ENCODE results near the gene CCM2L.

CCM2L gene

DNA sequence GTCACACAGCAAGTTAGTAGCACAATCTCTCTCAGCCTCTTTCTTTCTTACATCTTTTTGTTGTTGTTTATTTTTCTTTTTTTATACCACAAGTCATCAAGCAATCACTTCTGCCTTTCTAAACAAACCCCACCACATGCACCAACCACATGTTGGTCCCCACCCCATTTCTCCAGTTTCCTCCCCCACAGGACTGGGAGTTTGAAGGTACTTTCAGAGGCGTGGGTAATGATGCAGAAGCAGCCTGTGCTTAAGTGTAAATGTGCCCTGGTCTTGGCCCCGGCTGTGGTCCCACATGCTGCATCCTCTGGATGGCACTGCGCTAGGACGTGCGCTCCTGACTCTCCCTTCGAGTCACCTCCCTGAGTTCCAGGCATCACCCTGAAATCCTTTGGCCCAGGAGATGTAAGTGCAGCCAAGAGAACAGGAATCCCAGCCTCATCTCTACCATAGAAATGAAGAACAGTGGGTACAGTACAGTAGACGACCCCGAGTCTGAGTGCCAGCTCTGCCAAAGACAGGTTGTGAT, 47.5 kb downstream of the CCM2L start:
- TF ChIP-seq, protein P1, sequence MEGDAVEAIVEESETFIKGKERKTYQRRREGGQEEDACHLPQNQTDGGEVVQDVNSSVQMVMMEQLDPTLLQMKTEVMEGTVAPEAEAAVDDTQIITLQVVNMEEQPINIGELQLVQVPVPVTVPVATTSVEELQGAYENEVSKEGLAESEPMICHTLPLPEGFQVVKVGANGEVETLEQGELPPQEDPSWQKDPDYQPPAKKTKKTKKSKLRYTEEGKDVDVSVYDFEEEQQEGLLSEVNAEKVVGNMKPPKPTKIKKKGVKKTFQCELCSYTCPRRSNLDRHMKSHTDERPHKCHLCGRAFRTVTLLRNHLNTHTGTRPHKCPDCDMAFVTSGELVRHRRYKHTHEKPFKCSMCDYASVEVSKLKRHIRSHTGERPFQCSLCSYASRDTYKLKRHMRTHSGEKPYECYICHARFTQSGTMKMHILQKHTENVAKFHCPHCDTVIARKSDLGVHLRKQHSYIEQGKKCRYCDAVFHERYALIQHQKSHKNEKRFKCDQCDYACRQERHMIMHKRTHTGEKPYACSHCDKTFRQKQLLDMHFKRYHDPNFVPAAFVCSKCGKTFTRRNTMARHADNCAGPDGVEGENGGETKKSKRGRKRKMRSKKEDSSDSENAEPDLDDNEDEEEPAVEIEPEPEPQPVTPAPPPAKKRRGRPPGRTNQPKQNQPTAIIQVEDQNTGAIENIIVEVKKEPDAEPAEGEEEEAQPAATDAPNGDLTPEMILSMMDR (conservative IDR thresholded peaks at IDR 0.05; ENCODE audit: low read length) = no peak
- no peak for DNase-seq (ENCODE audit: low read depth)
- no peak overlapping the region for H3K4me3 ChIP-seq (ENCODE audit: low read length)

- TF ChIP-seq, protein P1 (conservative IDR thresholded peaks at IDR 0.05; ENCODE audit: low read length) = no peak
- no peak for DNase-seq (ENCODE audit: low read depth)
- no peak overlapping the region for H3K4me3 ChIP-seq (ENCODE audit: low read length)
These were observed 49.0 kb downstream of the CCM2L start for GRCh38 chr20:32059189-32059588.

DNA sequence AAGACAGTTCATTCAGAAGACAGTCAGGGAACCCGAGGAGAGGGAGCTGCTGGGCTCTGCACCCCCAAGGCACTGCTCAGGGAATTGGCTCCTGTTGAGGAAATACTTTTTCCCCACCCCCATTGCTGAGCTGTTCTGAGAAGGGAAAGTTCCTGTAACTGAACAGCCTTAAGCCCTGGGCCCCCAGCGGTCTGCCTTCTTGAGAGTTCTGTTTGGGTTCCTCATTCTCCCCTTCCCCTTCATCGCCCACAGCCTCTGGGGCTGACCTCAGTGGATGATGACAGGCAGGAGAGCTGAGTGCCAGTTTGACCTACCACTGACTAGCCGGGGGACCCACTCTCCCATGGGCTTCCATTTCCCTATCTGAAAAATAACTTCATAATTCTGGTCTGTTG, 52.5 kb downstream of the CCM2L start:
- no peak for DNase-seq (ENCODE audit: low read depth)
- TF ChIP-seq, protein P1 (conservative IDR thresholded peaks at IDR 0.05; ENCODE audit: low read length) = no peak
- H3K4me3 ChIP-seq (ENCODE audit: low read length) = no peak overlapping the region

DNA sequence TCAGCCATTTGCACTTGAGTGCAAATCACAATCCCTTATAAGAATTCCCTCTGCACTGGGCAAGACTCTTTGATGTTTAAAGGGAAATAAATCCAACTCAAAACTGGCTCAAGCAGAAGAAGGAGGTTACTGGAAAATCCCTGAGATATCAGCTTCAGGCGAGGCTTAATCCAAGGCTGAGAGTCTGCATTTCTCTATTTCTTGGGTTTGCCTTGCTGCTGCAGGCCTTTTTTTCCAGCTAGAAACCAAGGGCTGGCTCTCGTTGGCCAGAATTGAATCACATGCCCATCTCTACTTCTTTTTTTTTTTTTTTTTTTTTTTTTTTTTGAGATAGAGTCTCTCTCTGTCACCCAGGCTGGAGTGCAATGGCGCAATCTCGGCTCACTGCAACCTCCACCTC, 53.5 kb downstream of the CCM2L start:
- DNase-seq (ENCODE audit: low read depth) = no peak
- H3K4me3 ChIP-seq (ENCODE audit: low read length) = no peak overlapping the region
- TF ChIP-seq, protein P1 (conservative IDR thresholded peaks at IDR 0.05; ENCODE audit: low read length) = no peak

DNA sequence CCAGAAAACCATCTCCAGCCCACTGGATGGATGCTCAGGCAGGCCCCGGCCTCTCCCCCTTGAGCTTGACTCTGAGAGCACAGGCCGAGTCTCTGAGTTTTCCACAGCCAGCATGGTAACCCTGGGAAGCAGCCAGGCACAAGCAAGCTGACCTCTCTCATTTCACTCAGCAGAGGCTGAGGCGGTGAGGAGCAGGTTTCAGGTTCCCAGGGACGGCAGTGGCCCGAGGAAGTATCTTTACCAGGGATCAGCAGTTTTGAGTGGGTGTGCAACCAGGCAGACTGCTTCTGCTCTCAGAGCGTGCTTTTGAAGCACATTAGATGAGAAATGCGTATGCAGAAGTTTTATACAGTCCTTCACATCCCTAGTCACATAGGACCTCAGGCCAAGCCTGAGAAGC, 54.4 kb downstream of the CCM2L start:
- TF ChIP-seq, protein P1 (conservative IDR thresholded peaks at IDR 0.05; ENCODE audit: low read length) = no peak
- no peak for DNase-seq (ENCODE audit: low read depth)
- H3K4me3 ChIP-seq (ENCODE audit: low read length) = no peak overlapping the region

GRCh38 chr20:32067234-32067821, 57.1 kb downstream of the CCM2L start:
- no peak overlapping the region; the same call in 1 of the 2 replicates for H3K4me3 ChIP-seq (ENCODE audit: low read length)
- peak; percentile 99 for DNase-seq (ENCODE audit: low read depth)
- TF ChIP-seq, protein P1 (conservative IDR thresholded peaks at IDR 0.05; ENCODE audit: low read length) = no peak

- no peak for DNase-seq (ENCODE audit: low read depth)
- TF ChIP-seq, protein P1 (conservative IDR thresholded peaks at IDR 0.05; ENCODE audit: low read length) = no peak
- H3K4me3 ChIP-seq (ENCODE audit: low read length) = no peak overlapping the region
These were observed 57.9 kb downstream of the CCM2L start for GRCh38 chr20:32068174-32068573.
